H1 (cell line): Measurements from ENCODE around the gene MTURN. TPM values are rescaled to one million over a fixed set of nuclear protein-coding genes. Genes with fewer than 3 reads are reported as not detected.

Experiments used
- CTCF ChIA-PET: fragments of 300-600 bp; sonication (Branson Sonifier 250); formaldehyde crosslinking; loops from one replicate; lab custom pipeline; 2021; ENCODE audit not compliant: partially characterized antibody; lab: Charles Lee
- POLR2A ChIA-PET: fragments of 300-600 bp; sonication (Branson Sonifier 250); formaldehyde crosslinking; loops from one replicate; lab custom pipeline; 2021; ENCODE audit warnings: inconsistent platforms; ENCODE audit not compliant: partially characterized antibody; lab: Charles Lee
- DNase-seq, 2 experiments: peaks; one replicate each; pipeline versions ENCODE4 v3.0.0 to v3.0.0-alpha.2; 2010 to 2022; ENCODE audit warnings: low spot score in 2 of 2, low read depth in 1 of 2, mixed read lengths in 1 of 2
- FAIRE-seq: peaks from 2 replicates; lab custom pipeline; 2011; peaks lifted over from hg19 to GRCh38; lab: Jason Lieb, UNC
- H2AFZ ChIP-seq: 2 replicates; pipeline ENCODE4 v1.8.1; 2012; ENCODE audit warnings: low read length, inconsistent platforms
- H2AK5ac ChIP-seq: 2 replicates; pipeline ENCODE4 v1.6.1; 2013; ENCODE audit warnings: low read depth, low read length
- H2BK120ac ChIP-seq: replicated peaks from 2 replicates; pipeline ENCODE3; 2013; ENCODE audit warnings: low read depth, low read length, inconsistent platforms
- H2BK12ac ChIP-seq: 2 replicates; pipeline ENCODE4 v1.6.1; 2013; ENCODE audit warnings: low read depth, low read length
- H2BK15ac ChIP-seq: 2 replicates; pipeline ENCODE4 v1.6.1; 2013; ENCODE audit warnings: low read length
- H2BK20ac ChIP-seq: 2 replicates; pipeline ENCODE4 v1.6.1; 2013; ENCODE audit warnings: low read length
- H2BK5ac ChIP-seq: 2 replicates; pipeline ENCODE4 v1.6.1; 2013; ENCODE audit warnings: low read depth, low read length
- H3K14ac ChIP-seq: 2 replicates; pipeline ENCODE4 v1.6.1; 2013; ENCODE audit warnings: inconsistent platforms; ENCODE audit not compliant: insufficient read length
- H3K18ac ChIP-seq: 2 replicates; pipeline ENCODE4 v1.6.1; 2013; ENCODE audit warnings: low read length; ENCODE audit errors: extremely low read depth
- H3K23ac ChIP-seq: 2 replicates; pipeline ENCODE4 v1.6.1; 2013; ENCODE audit warnings: inconsistent platforms; ENCODE audit not compliant: insufficient read length
- H3K23me2 ChIP-seq: 2 replicates; pipeline ENCODE4 v1.6.1; 2013; ENCODE audit warnings: low read depth, low read length
- H3K27ac ChIP-seq: 2 replicates; pipeline ENCODE4 v1.6.1; 2011; ENCODE audit warnings: low read depth, low read length, inconsistent platforms
- H3K27me3 ChIP-seq, 4 experiments: replicated peaks in 1 of 4; 1 replicate in 1 of 4; 2 replicates in 3 of 4; pipeline versions ENCODE4 v1.6.1 to v1.8.1; 2011 to 2013; ENCODE audit warnings: low read length in 3 of 4, mild to moderate bottlenecking in 3 of 4, inconsistent platforms in 2 of 4, mixed read lengths in 2 of 4, moderate library complexity in 1 of 4; ENCODE audit not compliant: control insufficient read depth in 3 of 4, insufficient read depth in 3 of 4; ENCODE audit errors: extremely low read depth in 1 of 4
- H3K36me3 ChIP-seq, 4 experiments: 2 replicates each; pipeline versions ENCODE4 v1.6.1 to v1.8.1; 2011 to 2013; ENCODE audit warnings: mild to moderate bottlenecking in 4 of 4, low read length in 3 of 4, moderate library complexity in 2 of 4, control low read depth in 1 of 4, inconsistent platforms in 1 of 4; ENCODE audit not compliant: insufficient read depth in 4 of 4, control insufficient read depth in 2 of 4
- H3K4ac ChIP-seq: replicated peaks from 2 replicates; pipeline ENCODE3; 2013; ENCODE audit warnings: low read length, low read depth, mixed read lengths, inconsistent platforms; ENCODE audit not compliant: insufficient read length
- H3K4me1 ChIP-seq, 4 experiments: replicated peaks in 1 of 4; 1 replicate in 1 of 4; 2 replicates in 3 of 4; pipeline versions ENCODE4 v1.6.1 to v1.8.1; 2011 to 2013; ENCODE audit warnings: low read length in 3 of 4, inconsistent platforms in 2 of 4, mixed read lengths in 1 of 4; ENCODE audit not compliant: insufficient read depth in 4 of 4, control insufficient read depth in 3 of 4
- H3K4me2 ChIP-seq, 2 experiments: 2 replicates each; pipeline versions ENCODE4 v1.6.1 to v1.8.1; 2011 to 2013; ENCODE audit warnings: low read depth in 2 of 2, low read length in 2 of 2, control low read depth in 1 of 2, inconsistent platforms in 1 of 2, mild to moderate bottlenecking in 1 of 2; ENCODE audit not compliant: insufficient read depth in 1 of 2
- H3K4me3 ChIP-seq, 4 experiments: fragments of 200-600, 300-600 bp in 1 of 4; sonication (generic), shearing (Covaris generic), sonication (Bioruptor Twin) in 1 of 4; 2 replicates each; pipeline versions ENCODE4 v1.5.1 to v1.8.1; 2011 to 2016; ENCODE audit warnings: low read length in 4 of 4, low read depth in 3 of 4, control low read depth in 2 of 4, inconsistent platforms in 2 of 4, mild to moderate bottlenecking in 2 of 4, mixed read lengths in 1 of 4, moderate library complexity in 1 of 4; ENCODE audit not compliant: insufficient read depth in 2 of 4; ENCODE audit errors: extremely low read depth in 1 of 4
- H3K56ac ChIP-seq: replicated peaks from 2 replicates; pipeline ENCODE3; 2013; ENCODE audit warnings: low read depth, mild to moderate bottlenecking, mixed read lengths, low read length, inconsistent platforms; ENCODE audit not compliant: insufficient read length
- H3K79me1 ChIP-seq: 2 replicates; pipeline ENCODE4 v1.6.1; 2013; ENCODE audit warnings: low read depth, low read length, control low read depth
- H3K79me2 ChIP-seq, 2 experiments: 2 replicates each; pipeline versions ENCODE4 v1.6.1 to v1.8.1; 2012 to 2013; ENCODE audit warnings: low read length in 2 of 2, mild to moderate bottlenecking in 2 of 2, inconsistent platforms in 1 of 2; ENCODE audit not compliant: insufficient read depth in 2 of 2, control insufficient read depth in 1 of 2
- H3K9ac ChIP-seq, 4 experiments: replicated peaks in 1 of 4; 1 replicate in 1 of 4; 2 replicates in 3 of 4; pipeline versions ENCODE4 v1.6.1 to v1.8.1; 2011 to 2013; ENCODE audit warnings: low read depth in 3 of 4, low read length in 3 of 4, control low read depth in 2 of 4, mild to moderate bottlenecking in 2 of 4, moderate library complexity in 2 of 4, inconsistent platforms in 1 of 4; ENCODE audit errors: extremely low read depth in 1 of 4
- H3K9me3 ChIP-seq, 2 experiments: 2 replicates each; pipeline versions ENCODE4 v1.6.1 to v1.8.1; 2012 to 2013; ENCODE audit warnings: mild to moderate bottlenecking in 2 of 2, moderate library complexity in 2 of 2, control low read depth in 1 of 2, inconsistent platforms in 1 of 2, low read depth in 1 of 2, low read length in 1 of 2, mixed read lengths in 1 of 2; ENCODE audit not compliant: insufficient read depth in 2 of 2
- H4K20me1 ChIP-seq, 2 experiments: replicated peaks in 1 of 2; 2 replicates each; pipeline versions ENCODE3 to v1.8.1; 2011 to 2013; ENCODE audit warnings: inconsistent platforms in 2 of 2, low read length in 2 of 2, mild to moderate bottlenecking in 1 of 2; ENCODE audit not compliant: insufficient read depth in 2 of 2, control insufficient read depth in 1 of 2
- H4K5ac ChIP-seq: 2 replicates; pipeline ENCODE4 v1.6.1; 2013; ENCODE audit warnings: low read length, low read depth, mixed read lengths, inconsistent platforms; ENCODE audit not compliant: insufficient read length
- H4K8ac ChIP-seq: 2 replicates; pipeline ENCODE4 v1.8.0; 2013; ENCODE audit warnings: mild to moderate bottlenecking, moderate library complexity, low read length, inconsistent platforms; ENCODE audit not compliant: insufficient read depth; ENCODE audit errors: extremely low read depth
- H4K91ac ChIP-seq: replicated peaks from 2 replicates; pipeline ENCODE3; 2013; ENCODE audit warnings: low read length, mixed read lengths, inconsistent platforms; ENCODE audit not compliant: insufficient read length
- ASH2L ChIP-seq: fragments of 200-600, 300-600 bp; sonication (generic); IDR thresholded peaks from one replicate; pipeline ENCODE4 v1.7.1; 2017; ENCODE audit warnings: low read length
- BCL11A ChIP-seq, 2 experiments: IDR thresholded peaks; one replicate each; pipeline ENCODE4 v1.6.1; 2011; ENCODE audit warnings: low read depth in 2 of 2, low read length in 2 of 2, mild to moderate bottlenecking in 2 of 2
- CEBPB ChIP-seq: IDR thresholded peaks from 2 replicates; pipeline ENCODE4 v1.6.1; 2012; ENCODE audit warnings: low read depth, low read length
- CHD1 ChIP-seq: IDR thresholded peaks from 2 replicates; pipeline ENCODE4 v1.6.1; 2012; ENCODE audit warnings: low read depth, low read length, improper control_type of control experiment
- JUND ChIP-seq: IDR thresholded peaks from 2 replicates; pipeline ENCODE4 v1.6.1; 2011; ENCODE audit warnings: mild to moderate bottlenecking, improper control_type of control experiment, low read length
- POLR2AphosphoS5 ChIP-seq: IDR thresholded peaks from 2 replicates; pipeline ENCODE4 v1.6.1; 2011; ENCODE audit warnings: low read depth, low read length
- RAD21 ChIP-seq, 2 experiments: IDR thresholded peaks in 1 of 2; conservative IDR thresholded peaks in 1 of 2; 2 replicates each; pipeline ENCODE4 v1.6.1; 2011; ENCODE audit warnings: low read depth in 2 of 2, low read length in 2 of 2, improper control_type of control experiment in 1 of 2, inconsistent platforms in 1 of 2, mild to moderate bottlenecking in 1 of 2, moderate library complexity in 1 of 2
- RFX5 ChIP-seq: IDR thresholded peaks from 2 replicates; pipeline ENCODE4 v1.6.1; 2011; ENCODE audit warnings: low read depth, low read length, improper control_type of control experiment, borderline replicate concordance
- SP1 ChIP-seq: IDR thresholded peaks from 2 replicates; pipeline ENCODE4 v1.6.1; 2011; ENCODE audit warnings: low read depth, low read length
- TBP ChIP-seq: IDR thresholded peaks from 2 replicates; pipeline ENCODE4 v1.6.1; 2011; ENCODE audit warnings: low read depth, low read length, improper control_type of control experiment
- polyA plus RNA-seq, 7 experiments: library from polyadenylated mRNA; depleted of rRNA in 3 of 7; stranded (reverse) in 5 of 7; unstranded in 2 of 7; fragments of >200 nt in 5 of 7; fragments of 200-250 nt in 2 of 7; gene quantifications; 1 replicate in 5 of 7; 2 replicates in 1 of 7; 4 replicates in 1 of 7; pipeline versions ENCODE4 v1.2.1 to v1.2.3, GENCODE V29; 2011 to 2013; ENCODE audit warnings: missing spikeins in 2 of 7, mixed read lengths in 2 of 7
- total RNA-seq: library from RNA; stranded (reverse); fragmentation: NEBNext Ultra II Directional; extraction: Animal tissue kit (Norgen Biotek cat#: 25700); gene quantifications from 2 replicates; pipeline ENCODE4 v1.2.1, GENCODE V29; 2021

The MTURN gene
- total and polyA plus RNA-seq, 2 of the 8 experiments (the other 6 are each of a cell fraction or from before 2014, with no cell fraction given), result 2.6 to 5.8 TPM

GRCh38 chr7:30087371-30087770 is 47.4 kb upstream of the MTURN start:
- ChIA-PET POLR2A (no interaction called here), CTCF (interaction anchor here (4.7 kb wide), 1 partner anchor 25 kb away, joined by 17 read pairs; no protein-coding TSS in a partner anchor)
- Histone ChIP-seq H3K9ac (no peak overlapping the region; a peak in 1 of 7 replicates), H3K36me3 (peaks cover 0 to 3% (median 0%) of the 10 kb centered on the region in 4 experiments; a peak in 2 of 8 replicates), H3K4ac (no peak overlapping the region), H3K9me3 (no peaks in the 10 kb centered on the region), H3K27me3 (no peaks in the 10 kb centered on the region), H2BK15ac (no peak overlapping the region), H4K5ac (no peak overlapping the region), H3K14ac (no peak overlapping the region), H2BK20ac (no peak overlapping the region), H2BK12ac (no peak overlapping the region), H3K27ac (no peak overlapping the region), H3K56ac (no peak overlapping the region), H3K4me2 (no peak overlapping the region), H4K91ac (no peak overlapping the region), H2BK120ac (no peak overlapping the region), H3K23me2 (no peaks in the 10 kb centered on the region), H2BK5ac (no peak overlapping the region), H4K20me1 (peaks cover 0 to 3% of the 10 kb centered on the region in 2 experiments), H3K79me1 (no peaks in the 10 kb centered on the region; the same call in 1 of the 2 replicates), H4K8ac (no peak overlapping the region), H3K23ac (no peak overlapping the region), H3K4me3 (no peak overlapping the region), H2AFZ (no peak overlapping the region), H2AK5ac (no peak overlapping the region), H3K4me1 (peaks cover 0 to 3% (median 0%) of the 10 kb centered on the region in 4 experiments; a peak in 1 of 7 replicates)
- DNase-seq, result no peak
- FAIRE-seq, result no peak
- TF ChIP-seq TBP, result no peak
- no peak for TF ChIP-seq BCL11A (IDR thresholded peaks at IDR 0.05; ENCODE audit: low read depth in 2 of 2, low read length in 2 of 2)
- TF ChIP-seq POLR2AphosphoS5, result no peak
- TF ChIP-seq JUND, result no peak
- TF ChIP-seq ASH2L, result no peak
- TF ChIP-seq RFX5, result no peak
- TF ChIP-seq RAD21 (IDR thresholded peaks at IDR 0.05 in 1 of 2, conservative IDR thresholded peaks at IDR 0.05 in 1 of 2; ENCODE audit: low read depth in 2 of 2, low read length in 2 of 2), result no peak
- TF ChIP-seq CEBPB, result no peak
- no peak for TF ChIP-seq CHD1
- no peak for TF ChIP-seq SP1
- TF ChIP-seq, all 59 proteins: peak for 0
- Histone ChIP-seq H3K79me2 (no peaks in the 10 kb centered on the region), H3K18ac (no peak overlapping the region)
